Lower lobe of right lung (tissue), 2 donors: Measurements from ENCODE around the gene OSBPL5. TPM values are rescaled to one million over a fixed set of nuclear protein-coding genes. Genes with fewer than 3 reads are reported as not detected.

Experiments used
- ATAC-seq, 2 donors: fragments of 200-7000 bp; cut with Tn5 transposase; one replicate each; pipeline ENCODE4 v1.9.1; 2020 to 2022; ENCODE audit warnings: mild to moderate bottlenecking in 2 of 2, moderate library complexity in 2 of 2
- DNase-seq: peaks from one replicate; pipeline ENCODE4 v3.0.0-alpha.2; 2020
- H3K27ac ChIP-seq: fragments of 200-600 bp; one replicate; pipeline ENCODE4 v1.8.0; 2022
- H3K27me3 ChIP-seq: fragments of 200-600 bp; one replicate; pipeline ENCODE4 v1.8.0; 2022; ENCODE audit warnings: low read depth
- H3K36me3 ChIP-seq: fragments of 200-600 bp; one replicate; pipeline ENCODE4 v1.8.0; 2022; ENCODE audit warnings: mild to moderate bottlenecking
- H3K4me1 ChIP-seq: fragments of 200-600 bp; one replicate; pipeline ENCODE4 v1.8.0; 2022
- H3K4me3 ChIP-seq: fragments of 200-600 bp; one replicate; pipeline ENCODE4 v1.8.0; 2022; ENCODE audit warnings: mild to moderate bottlenecking
- H3K9me3 ChIP-seq: fragments of 200-600 bp; one replicate; pipeline ENCODE4 v1.8.0; 2022
- intact Hi-C: fragments of 100-400 bp; cut with DNase I; formaldehyde crosslinking; loops from one replicate; pipeline ENCODE4 v1.11.0; 2022
- total RNA-seq: library from RNA; stranded (reverse); fragmentation: NEBNext Ultra II Directional; extraction: Animal tissue kit (Norgen Biotek cat#: 25700); gene quantifications from one replicate; pipeline ENCODE4 v1.2.1, GENCODE V29; 2021
- TF ChIP-seq, protein P1 (sequence below): fragments of 200-600 bp; IDR thresholded peaks from one replicate; pipeline ENCODE4 v1.8.0; 2022; ENCODE audit warnings: antibody characterized with exemption, mild to moderate bottlenecking
- donor health status: DM: no; HTN: yes; CAD: no; lungs with severe emphysema.

Gene OSBPL5
- total RNA-seq, 1 donor from 2014 or later: 46.2 TPM

DNA sequence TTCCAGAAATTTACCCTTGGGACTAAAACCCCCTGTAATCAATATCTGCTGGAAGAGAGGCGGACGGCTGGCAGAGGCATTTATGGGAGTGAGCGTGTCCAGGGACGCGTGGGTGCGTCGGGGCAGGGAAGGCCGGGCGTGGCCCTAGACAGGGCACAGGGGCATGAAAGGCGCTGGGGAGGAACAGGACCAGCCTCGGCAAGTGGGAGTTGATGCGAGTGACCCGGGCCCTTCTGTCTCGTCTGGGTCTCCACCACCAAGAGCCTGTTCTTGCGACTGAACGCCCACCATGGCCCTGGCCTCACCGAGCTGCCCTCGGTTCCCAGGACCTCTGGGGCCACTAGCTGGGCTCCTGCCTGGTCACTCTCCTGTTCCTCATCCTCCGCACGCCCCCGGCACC, 17.5 kb downstream of the OSBPL5 start:
- no peak for DNase-seq
- no peak overlapping the region for H3K27ac ChIP-seq

DNA sequence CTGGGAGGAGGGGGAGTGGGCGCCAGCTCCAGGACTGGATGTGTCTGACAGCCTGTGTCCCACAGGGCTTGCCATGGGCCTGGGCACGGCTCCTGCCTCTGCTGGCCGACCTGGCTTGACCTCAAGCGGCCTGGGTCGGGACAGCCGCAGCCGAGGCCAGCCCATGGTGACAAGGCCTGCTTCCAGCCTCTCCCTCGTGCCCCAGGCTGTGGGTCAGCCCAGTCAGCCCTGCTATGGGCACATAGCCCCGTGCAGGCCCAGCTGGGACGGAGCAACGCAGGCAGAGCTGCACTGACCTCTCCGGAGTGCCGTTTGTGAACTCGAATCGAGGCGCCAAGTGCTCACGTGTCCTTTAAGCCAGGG, 17.9 kb downstream of the OSBPL5 start:
- no peak overlapping the region for H3K27ac ChIP-seq
- H3K4me3 ChIP-seq: no peak overlapping the region
- TF ChIP-seq, protein P1, sequence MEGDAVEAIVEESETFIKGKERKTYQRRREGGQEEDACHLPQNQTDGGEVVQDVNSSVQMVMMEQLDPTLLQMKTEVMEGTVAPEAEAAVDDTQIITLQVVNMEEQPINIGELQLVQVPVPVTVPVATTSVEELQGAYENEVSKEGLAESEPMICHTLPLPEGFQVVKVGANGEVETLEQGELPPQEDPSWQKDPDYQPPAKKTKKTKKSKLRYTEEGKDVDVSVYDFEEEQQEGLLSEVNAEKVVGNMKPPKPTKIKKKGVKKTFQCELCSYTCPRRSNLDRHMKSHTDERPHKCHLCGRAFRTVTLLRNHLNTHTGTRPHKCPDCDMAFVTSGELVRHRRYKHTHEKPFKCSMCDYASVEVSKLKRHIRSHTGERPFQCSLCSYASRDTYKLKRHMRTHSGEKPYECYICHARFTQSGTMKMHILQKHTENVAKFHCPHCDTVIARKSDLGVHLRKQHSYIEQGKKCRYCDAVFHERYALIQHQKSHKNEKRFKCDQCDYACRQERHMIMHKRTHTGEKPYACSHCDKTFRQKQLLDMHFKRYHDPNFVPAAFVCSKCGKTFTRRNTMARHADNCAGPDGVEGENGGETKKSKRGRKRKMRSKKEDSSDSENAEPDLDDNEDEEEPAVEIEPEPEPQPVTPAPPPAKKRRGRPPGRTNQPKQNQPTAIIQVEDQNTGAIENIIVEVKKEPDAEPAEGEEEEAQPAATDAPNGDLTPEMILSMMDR: no peak
- ATAC-seq: peak in 1 of 2 donors; percentile 4
- peaks cover 18% of the 10 kb centered on the region for H3K4me1 ChIP-seq
- no peaks in the 10 kb centered on the region for H3K9me3 ChIP-seq
- peaks cover 12% of the 10 kb centered on the region for H3K36me3 ChIP-seq
- no peak for DNase-seq
- intact Hi-C loops: no loop called here
- no peaks in the 10 kb centered on the region for H3K27me3 ChIP-seq

More for the DNA sequence above, 17.5 kb downstream of the OSBPL5 start:
- peaks cover 18% of the 10 kb centered on the region for H3K4me1 ChIP-seq
- H3K27me3 ChIP-seq: no peaks in the 10 kb centered on the region
- intact Hi-C loops: no loop called here
- peaks cover 12% of the 10 kb centered on the region for H3K36me3 ChIP-seq
- H3K4me3 ChIP-seq: no peak overlapping the region
- TF ChIP-seq, protein P1: no peak
- no peak for ATAC-seq
- no peaks in the 10 kb centered on the region for H3K9me3 ChIP-seq

DNA sequence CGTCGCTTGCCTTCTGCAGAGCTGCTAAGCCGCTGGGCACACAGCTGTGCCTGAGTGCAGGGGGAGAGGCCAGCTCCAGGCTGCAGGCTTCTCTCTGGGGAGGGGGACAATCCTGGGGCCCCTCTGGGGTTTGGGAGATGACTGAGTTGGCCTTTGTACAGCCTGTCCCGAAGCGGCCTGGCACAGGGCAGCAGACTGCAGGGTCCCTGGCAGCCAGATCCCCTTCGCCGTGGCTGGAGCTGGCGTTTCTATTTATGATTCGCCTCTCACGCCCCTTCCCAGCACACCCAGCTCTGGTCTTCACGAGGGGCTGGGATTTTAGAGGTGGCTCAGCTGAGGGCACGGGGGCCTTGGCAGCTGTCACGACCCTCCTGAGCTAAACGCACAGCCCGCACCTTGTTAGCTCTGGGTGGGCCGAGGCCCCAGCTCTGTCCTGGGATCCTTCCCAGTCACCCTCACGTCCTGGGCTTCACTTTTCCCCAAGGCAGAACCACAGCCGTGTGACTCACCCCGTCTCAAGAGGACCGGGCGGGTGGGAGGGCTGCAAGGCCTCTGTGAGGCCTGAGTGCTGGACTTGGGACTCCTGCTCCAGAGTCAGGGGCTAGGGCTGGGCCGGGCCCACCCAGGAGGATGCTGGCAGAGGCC, 18.4 kb downstream of the OSBPL5 start:
- ATAC-seq (no peak), DNase-seq (no peak)
- H3K27me3 ChIP-seq: no peaks in the 10 kb centered on the region
- peaks cover 12% of the 10 kb centered on the region for H3K36me3 ChIP-seq
- TF ChIP-seq, protein P1: no peak
- H3K27ac ChIP-seq: no peak overlapping the region
- H3K9me3 ChIP-seq: no peaks in the 10 kb centered on the region
- no peak overlapping the region for H3K4me3 ChIP-seq
- H3K4me1 ChIP-seq: peaks cover 18% of the 10 kb centered on the region
- intact Hi-C loops: no loop called here

DNA sequence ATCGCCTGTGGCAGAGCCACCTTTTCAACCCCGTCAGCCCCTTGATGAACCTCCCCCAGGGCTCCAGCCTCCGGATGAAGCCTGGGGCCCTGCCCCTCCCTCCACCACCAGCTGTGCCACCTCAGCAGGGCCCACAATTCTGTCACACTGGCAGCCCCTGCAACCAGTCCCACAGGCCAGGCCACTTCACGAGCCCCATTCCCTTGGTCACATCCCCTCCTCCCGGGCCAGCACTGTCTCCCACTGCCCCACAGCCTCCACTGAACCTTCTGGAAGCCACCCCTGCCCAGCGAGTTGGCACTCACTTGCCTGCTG, 19.9 kb downstream of the OSBPL5 start:
- H3K27me3 ChIP-seq: no peaks in the 10 kb centered on the region
- peaks cover 18% of the 10 kb centered on the region for H3K4me1 ChIP-seq
- H3K9me3 ChIP-seq: no peaks in the 10 kb centered on the region
- intact Hi-C loops: no loop called here
- H3K36me3 ChIP-seq: peaks cover 12% of the 10 kb centered on the region
- H3K4me3 ChIP-seq: no peak overlapping the region
- ATAC-seq: no peak
- no peak overlapping the region for H3K27ac ChIP-seq
- no peak for DNase-seq
- TF ChIP-seq, protein P1: no peak

DNA sequence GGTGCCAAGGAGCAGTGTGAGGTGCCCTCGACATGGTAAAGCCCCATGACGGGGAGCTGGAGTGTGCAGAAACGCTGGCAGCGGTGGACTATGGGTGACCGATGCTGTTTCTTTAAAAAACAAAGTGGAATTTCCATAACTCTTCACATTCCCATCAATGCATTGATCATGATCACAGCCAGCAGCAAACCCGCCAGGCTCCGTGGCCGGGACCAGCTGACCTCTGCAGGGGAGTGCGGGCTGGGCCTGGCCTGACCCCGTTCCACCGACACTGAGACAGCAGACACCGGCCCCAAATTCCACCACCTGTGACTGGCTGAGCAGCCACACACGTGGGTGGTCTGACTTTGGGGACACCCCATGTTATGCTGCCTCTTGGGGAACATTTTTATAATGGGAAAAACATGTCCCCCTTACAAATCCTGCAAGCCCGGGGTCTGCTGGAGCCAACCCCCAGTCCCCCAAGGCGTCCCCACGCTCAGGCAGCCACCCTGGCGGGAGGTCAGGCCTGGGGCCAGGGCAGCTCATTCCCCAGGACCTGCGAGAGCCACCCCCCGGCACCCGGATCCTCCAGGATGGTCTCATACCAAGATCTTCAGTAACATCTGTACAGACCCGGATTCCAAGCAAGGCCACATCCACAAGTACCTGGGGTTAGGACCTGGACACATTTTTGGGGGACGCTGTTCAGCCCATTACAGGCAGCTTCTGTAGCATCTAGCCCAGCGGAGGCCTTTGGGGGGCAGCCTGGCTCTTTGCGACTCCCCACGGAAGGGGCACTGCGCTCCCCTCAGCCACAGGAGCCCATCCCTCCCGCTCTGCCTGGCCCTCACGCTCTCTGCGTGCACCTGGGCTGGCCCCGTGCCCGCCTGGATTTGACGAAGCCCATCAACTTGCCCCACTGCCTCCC, 20.6 kb downstream of the OSBPL5 start:
- ATAC-seq (no peak), DNase-seq (no peak)
- TF ChIP-seq, protein P1: no peak
- peaks cover 18% of the 10 kb centered on the region for H3K4me1 ChIP-seq
- no peak overlapping the region for H3K4me3 ChIP-seq
- intact Hi-C loops: no loop called here
- H3K36me3 ChIP-seq: peaks cover 12% of the 10 kb centered on the region
- H3K27ac ChIP-seq: no peak overlapping the region
- no peaks in the 10 kb centered on the region for H3K27me3 ChIP-seq
- no peaks in the 10 kb centered on the region for H3K9me3 ChIP-seq
